Camera-type eye (tissue), 1 donor: ENCODE measurements around the gene DTX3. TPM values are rescaled to one million over a fixed set of nuclear protein-coding genes. Genes with fewer than 3 reads are reported as not detected.

Source experiments
- total RNA-seq: library from RNA; depleted of rRNA; stranded (reverse); fragments of >200 nt; gene quantifications from one replicate; pipeline ENCODE4 v1.2.3, GENCODE V29; 2014

The DTX3 gene, protein sequence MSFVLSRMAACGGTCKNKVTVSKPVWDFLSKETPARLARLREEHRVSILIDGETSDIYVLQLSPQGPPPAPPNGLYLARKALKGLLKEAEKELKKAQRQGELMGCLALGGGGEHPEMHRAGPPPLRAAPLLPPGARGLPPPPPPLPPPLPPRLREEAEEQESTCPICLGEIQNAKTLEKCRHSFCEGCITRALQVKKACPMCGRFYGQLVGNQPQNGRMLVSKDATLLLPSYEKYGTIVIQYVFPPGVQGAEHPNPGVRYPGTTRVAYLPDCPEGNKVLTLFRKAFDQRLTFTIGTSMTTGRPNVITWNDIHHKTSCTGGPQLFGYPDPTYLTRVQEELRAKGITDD
- 69.5 TPM for total RNA-seq

DNA sequence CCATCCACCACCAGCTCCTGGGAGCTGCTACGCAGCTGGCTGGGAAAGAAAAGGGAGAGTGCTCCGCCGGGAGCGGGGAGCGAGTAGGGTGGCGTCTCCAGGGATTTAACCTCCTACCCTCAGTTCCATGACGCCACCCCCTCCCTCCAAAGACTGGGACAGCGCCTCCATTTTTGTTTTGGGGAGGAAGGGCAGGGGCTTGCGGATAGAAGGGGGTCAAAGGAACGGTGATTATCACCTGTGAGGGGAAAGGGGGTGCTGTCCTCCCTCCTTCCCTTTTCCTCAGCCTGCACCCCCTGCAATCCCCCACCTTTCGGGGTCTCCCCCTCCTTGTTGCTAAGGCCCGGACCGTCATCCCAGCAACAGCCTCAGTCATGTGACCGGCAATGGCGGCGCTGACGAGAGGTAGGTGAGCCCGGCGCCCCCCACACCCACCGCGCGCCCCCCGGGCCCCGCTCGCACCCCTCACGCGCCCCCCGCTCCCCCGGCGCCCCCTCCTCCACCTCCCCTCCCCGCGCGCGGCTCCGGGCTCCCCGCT lies at the start of gene DTX3:
Gene DTX3, plus strand, starts transcription at position 371 of the 538 bp plus-strand sequence. CDS start 1,694 bp downstream, outside the sequence.

DNA sequence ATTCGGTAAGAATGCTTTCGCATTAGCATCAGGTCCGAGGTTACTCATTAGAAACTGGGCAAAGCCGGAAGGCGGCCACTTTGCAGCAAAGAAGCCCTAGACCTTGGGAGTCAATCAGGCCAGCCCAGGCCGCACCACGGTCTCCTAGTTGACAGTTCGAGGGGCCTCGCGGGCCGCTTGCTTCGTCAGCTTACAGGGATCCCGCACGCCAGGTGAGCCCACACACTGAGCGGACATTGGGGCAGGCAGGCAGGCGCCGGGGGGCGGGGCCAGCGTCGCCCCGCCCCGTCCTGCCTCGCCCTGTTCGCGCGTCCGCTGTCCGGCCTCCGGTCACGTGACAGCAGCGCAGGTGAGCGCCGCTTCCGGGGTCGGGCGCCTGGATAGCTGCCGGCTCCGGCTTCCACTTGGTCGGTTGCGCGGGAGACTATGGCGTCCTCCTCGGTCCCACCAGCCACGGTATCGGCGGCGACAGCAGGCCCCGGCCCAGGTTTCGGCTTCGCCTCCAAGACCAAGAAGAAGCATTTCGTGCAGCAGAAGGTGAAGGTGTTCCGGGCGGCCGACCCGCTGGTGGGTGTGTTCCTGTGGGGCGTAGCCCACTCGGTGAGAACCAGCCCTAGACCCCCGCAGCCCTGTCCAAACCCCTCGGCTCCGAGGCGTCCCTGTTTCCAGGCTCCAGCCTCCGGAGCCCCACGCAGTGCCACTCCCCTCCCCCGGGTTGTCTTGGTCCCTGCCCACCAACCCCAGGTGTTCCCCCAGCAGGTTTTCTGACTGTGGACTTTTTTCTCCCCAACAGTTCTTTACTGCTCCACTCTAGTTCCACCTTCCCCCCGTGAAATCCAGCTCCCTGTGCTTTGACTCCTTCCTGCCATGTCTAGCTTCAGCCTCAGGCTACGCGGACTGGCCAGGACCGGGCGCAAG lies 13.5 kb upstream of the DTX3 start, which contains the start of gene PIP4K2C:
Gene PIP4K2C, plus strand, starts transcription at position 329 of the 918 bp plus-strand sequence. Its CDS starts 98 bp downstream, at position 427.

DNA sequence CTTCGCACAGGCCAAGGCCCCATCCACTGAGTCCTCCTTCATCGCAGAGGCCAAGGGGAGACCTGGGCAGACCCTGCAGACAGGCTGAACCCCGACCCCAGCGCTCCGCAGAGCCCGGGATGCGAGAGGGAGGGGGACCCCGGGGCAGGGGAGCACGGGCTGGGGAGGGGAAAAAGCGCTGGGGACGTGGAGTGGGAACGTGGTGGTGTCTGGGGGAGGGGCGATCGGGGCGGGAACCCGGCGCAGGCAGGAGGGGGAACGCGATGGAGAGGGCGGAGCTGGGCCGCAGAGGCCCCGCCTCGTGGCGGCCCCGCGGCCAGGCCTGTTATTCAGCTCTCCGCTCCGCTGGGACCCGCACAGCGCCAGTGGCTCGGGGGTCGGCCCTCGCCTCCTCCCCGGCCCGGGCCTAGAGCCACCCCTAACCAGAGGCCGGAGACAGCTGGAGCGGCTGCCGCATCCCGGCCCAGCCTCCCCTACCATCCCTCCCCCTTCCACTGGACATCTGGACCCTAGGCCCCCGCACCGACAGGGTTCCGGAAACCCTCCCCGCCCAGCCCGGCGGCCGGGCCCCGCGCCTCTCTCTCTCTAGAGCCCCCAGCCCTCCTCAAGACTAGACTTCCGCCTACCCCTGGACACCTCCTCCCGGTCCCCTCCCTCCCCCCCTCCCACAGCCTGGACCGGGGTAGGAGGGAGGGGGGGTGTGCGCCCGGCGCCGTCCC lies 6.6 kb downstream of the DTX3 start, which contains the start of gene ARHGEF25:
Gene ARHGEF25, plus strand, starts transcription at position 328 of the 719 bp plus-strand sequence. CDS start 460 bp downstream, outside the sequence.

DNA sequence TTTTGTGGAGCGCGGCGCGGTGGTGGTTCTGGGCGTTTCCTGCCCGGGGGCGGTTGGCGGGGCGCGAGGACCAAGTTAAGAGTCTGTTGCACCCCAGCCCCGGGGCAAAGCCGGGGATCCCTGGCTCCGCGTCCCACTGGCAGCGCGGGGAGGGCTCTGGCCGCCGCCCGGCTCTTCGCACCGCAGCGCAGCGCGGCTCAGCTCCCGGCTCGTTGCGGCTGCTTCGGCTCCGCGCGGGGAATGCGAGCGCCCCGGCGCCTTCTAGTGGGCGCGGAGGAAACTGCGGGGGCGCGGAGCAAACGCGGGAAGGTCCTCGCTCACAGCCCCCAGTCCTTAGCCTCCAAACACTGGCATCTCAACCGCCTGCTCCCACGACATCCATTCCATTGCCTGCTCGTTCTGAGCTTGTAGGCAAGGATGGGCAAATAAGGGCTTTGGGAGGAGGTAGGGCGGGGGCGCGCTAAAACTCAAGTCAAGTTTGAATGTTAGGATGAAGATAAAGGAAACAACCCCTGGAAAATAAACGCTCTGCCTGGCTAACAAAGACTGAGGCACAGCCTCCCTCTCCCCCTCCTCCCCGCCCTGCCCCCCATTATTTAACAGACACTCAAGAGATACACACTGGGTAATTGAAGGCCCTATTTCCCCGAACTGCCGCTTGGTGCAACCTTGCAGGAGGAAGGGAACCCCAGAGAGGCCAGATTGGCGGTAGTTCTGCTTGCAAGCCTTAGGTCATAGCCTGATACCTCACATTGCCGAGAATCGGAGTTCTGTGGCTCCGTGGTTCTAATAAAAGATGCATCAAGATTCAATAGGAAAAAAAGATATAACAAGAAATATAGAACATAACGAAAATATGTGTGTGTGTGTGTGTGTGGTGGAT lies 28.6 kb downstream of the DTX3 start, which contains the start of gene B4GALNT1:
Gene B4GALNT1, minus strand, starts transcription at position 244 of the 883 bp plus-strand sequence. CDS start 1,069 bp downstream, outside the sequence.

Other genes with a start within 250 kb of the DTX3 start
- 55.9 TPM for gene R3HDM2, start 173.8 kb upstream of the DTX3 start, total RNA-seq
- not detected for gene INHBC, start 170.0 kb upstream of the DTX3 start, total RNA-seq
- not detected for gene INHBE, start 149.5 kb upstream of the DTX3 start, total RNA-seq
- 7.1 TPM for gene GLI1, start 145.0 kb upstream of the DTX3 start, total RNA-seq
- gene ARHGAP9, start 125.0 kb upstream of the DTX3 start, total RNA-seq = 4.0 TPM
- gene MARS1, start 116.8 kb upstream of the DTX3 start, total RNA-seq = 78.5 TPM
- 37.2 TPM for gene DDIT3, start 84.3 kb upstream of the DTX3 start, total RNA-seq
- gene MBD6, start 82.0 kb upstream of the DTX3 start, total RNA-seq = 52.1 TPM
- 174 TPM for gene DCTN2, start 57.6 kb upstream of the DTX3 start, total RNA-seq
- gene KIF5A, start 54.8 kb upstream of the DTX3 start, total RNA-seq = 30.1 TPM
- gene PIP4K2C, start 13.6 kb upstream of the DTX3 start, total RNA-seq = 24.8 TPM
- 53.5 TPM for gene ARHGEF25, start 6.6 kb downstream of the DTX3 start, total RNA-seq
- 9.6 TPM for gene B4GALNT1, start 28.4 kb downstream of the DTX3 start, total RNA-seq
- gene OS9, start 89.3 kb downstream of the DTX3 start, total RNA-seq = 250 TPM
- 7.3 TPM for gene AGAP2, start 133.9 kb downstream of the DTX3 start, total RNA-seq
- gene TSPAN31, start 140.2 kb downstream of the DTX3 start, total RNA-seq = 59.1 TPM
- gene CDK4, start 147.5 kb downstream of the DTX3 start, total RNA-seq = 108 TPM
- 15.1 TPM for gene MARCHF9, start 150.3 kb downstream of the DTX3 start, total RNA-seq
- 1.6 TPM for gene CYP27B1, start 162.3 kb downstream of the DTX3 start, total RNA-seq
- 4.5 TPM for gene METTL1, start 167.3 kb downstream of the DTX3 start, total RNA-seq
- gene EEF1AKMT3, start 167.8 kb downstream of the DTX3 start, total RNA-seq = 12.2 TPM
- gene TSFM, start 178.0 kb downstream of the DTX3 start, total RNA-seq = 18.8 TPM
- 4.5 TPM for gene AVIL, start 213.9 kb downstream of the DTX3 start, total RNA-seq
- 119 TPM for gene CTDSP2, start 241.9 kb downstream of the DTX3 start, total RNA-seq